ENCODE results near the gene FRMPD4.
"Not testable (repeated sequence)": the region's sequence is repeated elsewhere in the genome, so short reads cannot be mapped to it uniquely, and the experiment has no call there.

FRMPD4 gene

DNA sequence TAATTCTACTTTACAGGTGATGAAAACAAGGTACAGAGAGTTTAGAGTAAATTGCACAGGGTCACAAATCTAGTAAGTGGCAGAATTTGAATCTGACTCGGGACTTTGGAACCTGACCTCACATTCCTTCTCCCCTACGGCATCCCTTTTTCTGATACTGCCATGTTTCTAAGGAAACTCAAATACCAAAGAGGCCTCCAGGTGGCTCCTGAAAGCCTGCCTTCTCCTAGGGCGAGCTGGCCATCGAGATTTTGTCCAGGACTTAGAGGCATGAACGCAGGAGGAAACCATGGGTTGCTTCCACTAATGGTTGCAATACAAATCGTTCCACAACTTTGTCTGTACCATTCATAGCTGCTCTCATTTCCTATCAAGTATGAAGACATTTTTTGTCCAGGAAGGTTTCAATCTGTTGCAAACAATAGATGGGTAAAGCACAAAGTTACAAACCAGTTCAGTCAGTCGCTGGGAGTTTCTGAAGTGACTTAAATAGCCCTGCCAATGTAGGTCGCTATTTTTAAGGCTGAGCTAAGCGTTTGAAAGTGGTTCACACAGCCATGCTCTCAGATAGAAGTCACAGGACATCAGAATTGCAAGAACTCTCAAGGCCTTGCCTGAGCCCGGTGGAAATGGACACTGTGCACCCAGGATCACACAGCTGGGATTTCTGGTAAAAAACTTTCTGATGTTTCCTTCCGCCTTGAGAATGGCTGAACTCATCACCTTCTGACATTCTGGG lies 356.3 kb downstream of the FRMPD4 start:
- in situ Hi-C loops (cut with MboI; ENCODE audit: low sequenced_read_pairs) = no loop called here

DNA sequence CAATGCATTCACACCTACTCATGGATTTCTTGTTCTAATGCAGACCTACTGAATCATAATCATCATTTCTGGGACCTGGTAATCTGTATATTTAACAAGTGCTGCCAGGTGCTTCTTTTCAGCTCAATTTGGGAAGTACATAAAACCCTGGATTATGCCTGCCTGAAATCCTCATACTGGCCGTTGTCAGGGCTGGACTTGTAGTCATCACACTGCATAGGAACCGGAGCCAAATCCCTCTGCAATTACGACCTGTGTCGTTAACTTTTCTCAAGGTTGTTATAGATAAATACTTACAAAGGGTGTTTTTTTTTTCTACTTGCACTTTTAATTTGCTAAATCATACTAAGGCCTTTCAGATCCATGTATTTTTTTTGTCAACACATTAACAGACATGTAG lies 358.1 kb downstream of the FRMPD4 start:
- in situ Hi-C loops (cut with MboI; ENCODE audit: low sequenced_read_pairs) = no loop called here

- in situ Hi-C loops (cut with MboI; ENCODE audit: low sequenced_read_pairs) = no loop called here
These were observed 359.7 kb downstream of the FRMPD4 start for GRCh38 chrX:12497832-12498591.

DNA sequence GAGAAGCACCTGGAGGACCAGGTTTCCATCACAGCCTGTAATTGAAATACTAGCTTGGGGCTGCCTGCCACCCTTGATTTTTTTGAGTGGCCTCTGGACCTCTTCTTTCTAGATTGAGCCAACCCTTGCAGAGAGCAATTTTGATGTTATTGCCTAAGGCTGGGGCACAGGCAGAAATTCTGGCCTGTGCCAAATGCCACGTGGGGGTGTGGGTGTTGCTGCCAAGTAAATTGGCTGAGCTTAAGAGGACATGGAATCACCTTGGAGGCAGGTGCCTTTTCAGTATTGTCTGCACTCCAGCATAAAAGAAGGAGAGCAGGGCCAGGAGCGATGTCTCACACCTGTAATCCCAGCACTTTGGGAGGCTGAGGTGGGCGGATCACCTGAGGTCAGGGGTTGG lies 366.9 kb downstream of the FRMPD4 start:
- in situ Hi-C loops (cut with MboI; ENCODE audit: low sequenced_read_pairs) = no loop called here

- in situ Hi-C loops (cut with MboI; ENCODE audit: low sequenced_read_pairs) = not testable (repeated sequence)
These were observed 377.1 kb downstream of the FRMPD4 start for GRCh38 chrX:12515384-12515783.

DNA sequence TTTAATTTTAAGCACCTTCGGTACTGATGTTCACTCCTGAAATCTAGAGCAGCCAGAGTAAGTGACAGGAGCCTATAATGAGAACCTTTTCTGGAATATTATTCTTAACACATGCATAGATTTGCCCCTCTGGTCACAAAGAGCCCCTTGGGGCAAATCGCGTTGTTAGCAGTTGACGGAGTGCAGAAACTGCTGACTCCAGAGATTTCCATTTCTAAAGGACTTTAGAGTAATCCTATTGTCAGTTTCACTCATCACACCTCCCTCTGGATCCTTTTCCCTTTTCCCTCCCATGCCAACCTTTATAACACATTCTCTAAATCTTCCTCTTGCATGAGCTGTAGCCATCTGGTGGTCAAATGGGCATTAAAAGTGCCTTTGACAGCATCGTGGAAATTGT lies 388.0 kb downstream of the FRMPD4 start:
- in situ Hi-C loops (cut with MboI; ENCODE audit: low sequenced_read_pairs) = no loop called here

DNA sequence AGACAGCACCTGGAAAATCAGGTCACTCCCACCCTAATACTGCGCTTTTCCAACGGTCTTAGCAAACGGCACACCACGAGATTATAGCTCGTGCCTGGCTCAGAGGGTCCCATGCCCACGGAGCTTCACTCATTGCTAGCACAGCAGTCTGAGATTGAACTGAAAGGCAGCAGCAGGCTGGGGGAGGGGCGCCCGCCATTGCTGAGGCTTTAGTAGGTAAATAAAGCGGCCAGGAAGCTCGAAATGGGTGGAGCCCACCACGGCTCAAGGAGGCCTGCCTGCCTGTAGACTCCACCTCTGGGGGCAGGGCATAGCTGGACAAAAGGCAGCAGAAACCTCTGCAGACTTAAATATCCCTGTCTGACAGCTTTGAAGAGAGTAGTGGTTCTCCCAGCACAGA lies 399.8 kb downstream of the FRMPD4 start:
- in situ Hi-C loops (cut with MboI; ENCODE audit: low sequenced_read_pairs) = not testable (repeated sequence)

DNA sequence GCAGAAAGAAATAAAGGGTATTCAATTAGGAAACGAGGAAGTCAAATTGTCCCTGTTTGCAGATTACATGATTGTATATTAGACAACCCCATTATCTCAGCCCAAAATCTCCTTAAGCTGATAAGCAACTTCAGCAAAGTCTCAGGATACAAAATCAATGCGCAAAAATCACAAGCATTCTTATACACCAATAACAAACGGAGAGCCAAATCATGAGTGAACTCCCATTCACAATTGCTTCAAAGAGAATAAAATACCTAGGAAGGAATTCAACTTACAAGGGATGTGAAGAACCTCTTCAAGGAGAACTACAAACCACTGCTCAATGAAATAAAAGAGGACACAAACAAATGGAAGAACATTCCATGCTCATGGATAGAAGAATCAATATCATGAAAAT lies 404.0 kb downstream of the FRMPD4 start:
- in situ Hi-C loops (cut with MboI; ENCODE audit: low sequenced_read_pairs) = not testable (repeated sequence)

GRCh38 chrX:12548341-12548740 lies 410.1 kb downstream of the FRMPD4 start:
- in situ Hi-C loops (cut with MboI; ENCODE audit: low sequenced_read_pairs) = no loop called here

GRCh38 chrX:12548746-12549145 lies 410.5 kb downstream of the FRMPD4 start:
- in situ Hi-C loops (cut with MboI; ENCODE audit: low sequenced_read_pairs) = no loop called here

GRCh38 chrX:12554206-12554605 lies 415.9 kb downstream of the FRMPD4 start:
- in situ Hi-C loops (cut with MboI; ENCODE audit: low sequenced_read_pairs) = no loop called here

- in situ Hi-C loops (cut with MboI; ENCODE audit: low sequenced_read_pairs) = no loop called here
These were observed 424.8 kb downstream of the FRMPD4 start for GRCh38 chrX:12563121-12563520.

GRCh38 chrX:12564221-12564620 lies 425.9 kb downstream of the FRMPD4 start:
- in situ Hi-C loops (cut with MboI; ENCODE audit: low sequenced_read_pairs) = no loop called here

DNA sequence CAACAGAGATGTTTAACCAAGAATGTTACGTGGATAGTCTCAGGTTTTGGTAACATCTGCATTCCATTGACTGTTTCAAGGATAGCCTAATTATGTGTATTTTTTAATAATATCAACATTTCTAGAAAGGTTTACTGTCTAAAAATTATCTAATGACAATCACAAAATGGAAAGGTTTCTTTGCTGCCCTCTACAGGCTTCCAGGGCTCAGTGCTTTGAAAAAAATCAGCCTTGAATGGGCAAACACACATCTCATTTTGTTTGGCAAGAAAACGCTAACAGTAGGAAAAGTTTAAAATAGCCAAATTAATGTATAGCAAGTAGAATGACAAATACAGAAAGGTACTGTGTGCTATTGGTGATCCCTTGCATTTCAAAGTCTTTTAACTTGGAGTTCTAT lies 429.6 kb downstream of the FRMPD4 start:
- in situ Hi-C loops (cut with MboI; ENCODE audit: low sequenced_read_pairs) = no loop called here

- in situ Hi-C loops (cut with MboI; ENCODE audit: low sequenced_read_pairs) = no loop called here
These were observed 432.7 kb downstream of the FRMPD4 start for GRCh38 chrX:12570859-12571501.

DNA sequence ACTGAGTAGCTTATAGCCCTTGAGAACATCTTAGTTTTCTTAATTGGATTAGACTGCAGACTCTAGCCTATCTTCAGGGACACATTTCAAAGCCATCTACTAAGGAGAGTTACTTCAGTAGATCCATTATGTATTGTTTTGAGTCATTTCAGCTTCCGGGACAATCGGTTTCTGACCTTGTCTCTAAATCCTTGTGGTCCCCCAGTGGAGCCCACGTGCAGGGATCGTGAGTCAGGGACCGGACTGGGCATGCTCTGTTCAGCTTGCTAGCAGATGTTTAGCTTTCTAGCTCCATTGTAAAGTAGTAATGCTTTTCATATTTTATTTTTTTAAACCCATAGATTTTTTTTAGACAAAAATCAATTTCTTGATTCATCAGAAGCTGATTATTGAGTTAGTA lies 441.0 kb downstream of the FRMPD4 start:
- in situ Hi-C loops (cut with MboI; ENCODE audit: low sequenced_read_pairs) = no loop called here

DNA sequence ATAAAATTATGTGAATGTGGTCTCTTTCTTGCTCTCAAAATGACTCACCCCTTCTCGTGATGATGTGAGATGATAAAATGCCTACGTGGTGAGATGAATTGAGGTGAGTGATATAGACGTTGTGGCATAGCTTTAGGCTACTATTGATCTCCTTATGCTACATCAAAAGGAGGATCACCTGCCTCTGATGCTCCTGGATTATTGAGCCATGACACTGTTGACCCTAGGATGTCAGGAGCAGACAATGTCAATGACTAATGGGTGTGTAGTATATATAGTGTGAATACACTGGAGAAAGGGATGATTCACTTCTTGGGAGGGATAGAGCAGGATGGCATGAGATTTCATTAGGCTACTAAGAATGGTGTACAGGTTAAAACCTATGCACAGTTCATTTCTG lies 442.3 kb downstream of the FRMPD4 start:
- in situ Hi-C loops (cut with MboI; ENCODE audit: low sequenced_read_pairs) = no loop called here

GRCh38 chrX:12581546-12581945 lies 443.3 kb downstream of the FRMPD4 start:
- in situ Hi-C loops (cut with MboI; ENCODE audit: low sequenced_read_pairs) = no loop called here

GRCh38 chrX:12582649-12583048 lies 444.4 kb downstream of the FRMPD4 start:
- in situ Hi-C loops (cut with MboI; ENCODE audit: low sequenced_read_pairs) = no loop called here

- in situ Hi-C loops (cut with MboI; ENCODE audit: low sequenced_read_pairs) = no loop called here
These were observed 445.3 kb downstream of the FRMPD4 start for GRCh38 chrX:12583543-12583942.

DNA sequence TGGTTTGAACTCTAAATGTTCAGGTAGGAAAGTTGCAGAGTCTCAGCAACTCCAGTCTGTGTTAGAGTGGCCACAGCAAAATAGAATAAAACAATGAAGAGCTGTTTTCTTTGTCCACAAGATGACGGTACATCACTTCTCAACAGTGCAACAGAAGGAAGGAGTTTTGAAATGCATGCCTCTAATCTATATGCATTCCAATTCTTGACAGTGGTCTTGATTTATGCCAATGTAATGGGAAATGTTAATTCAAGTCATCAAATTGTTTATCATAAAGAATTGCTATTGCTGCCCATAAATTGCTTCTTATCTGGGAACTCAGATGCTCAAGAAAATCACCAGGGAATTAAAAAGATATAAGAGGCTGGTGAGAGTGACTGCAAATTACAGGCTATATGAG lies 457.4 kb downstream of the FRMPD4 start:
- in situ Hi-C loops (cut with MboI; ENCODE audit: low sequenced_read_pairs) = no loop called here

DNA sequence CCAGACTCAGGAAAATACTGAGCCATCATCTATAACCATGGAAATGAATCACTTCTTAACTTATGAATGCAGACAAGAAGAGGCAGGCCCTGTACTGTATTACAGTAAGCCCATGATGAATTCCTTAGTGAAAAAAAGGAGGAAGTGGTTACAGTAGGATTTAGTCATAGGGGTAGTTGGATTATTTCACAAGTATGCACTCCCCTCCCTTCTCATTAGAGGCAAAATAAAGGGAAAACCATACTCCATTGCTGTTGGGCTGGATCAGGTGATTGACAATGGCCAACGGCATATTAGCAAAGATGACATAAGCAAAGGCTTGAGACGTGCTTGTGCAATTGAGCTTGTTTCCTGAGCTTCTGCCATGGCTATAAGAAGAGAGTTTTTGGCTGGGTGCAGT lies 471.8 kb downstream of the FRMPD4 start:
- in situ Hi-C loops (cut with MboI; ENCODE audit: low sequenced_read_pairs) = no loop called here

Measured in HL-60/S4 (cell line).